ENCODE data around the gene KNDC1. TPM values are rescaled to one million over a fixed set of nuclear protein-coding genes. Genes with fewer than 3 reads are reported as not detected.

Gene KNDC1
- total RNA-seq, 2 donors from 2014 or later = 6.5 to 9.6 TPM

DNA sequence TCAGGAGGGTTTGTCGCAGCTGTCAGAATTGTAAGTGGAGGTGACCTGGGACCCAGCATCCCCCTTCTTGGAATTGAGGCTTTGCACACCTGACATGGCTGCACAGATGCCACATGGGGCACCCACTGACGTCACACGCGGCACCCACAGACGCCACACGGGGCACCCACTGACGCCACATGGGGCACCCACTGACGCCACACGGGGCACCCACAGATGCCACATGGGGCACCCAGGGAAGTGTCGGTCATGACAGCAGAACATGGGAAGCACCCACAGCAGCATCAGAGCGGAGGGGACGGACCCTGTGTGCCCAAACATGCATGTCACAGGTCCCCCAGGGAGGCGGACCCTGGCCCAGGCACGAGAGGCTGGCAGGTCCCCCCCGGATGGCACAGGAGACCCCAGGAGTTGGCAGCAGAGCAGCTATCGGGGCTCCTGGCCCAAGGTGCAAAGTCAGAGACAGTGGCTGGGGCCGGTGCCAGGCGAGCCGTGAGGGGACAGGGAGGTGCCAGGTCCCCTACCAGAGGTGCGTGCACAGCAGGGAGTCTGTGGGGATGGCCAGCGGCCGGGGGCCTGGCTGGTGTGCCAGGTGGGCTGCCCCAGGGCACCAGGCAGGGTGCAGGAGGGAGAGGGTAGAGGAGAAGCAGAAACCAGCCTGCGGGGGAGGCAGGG, 21.1 kb downstream of the KNDC1 start:
- Histone ChIP-seq H3K36me3 (ENCODE audit: control insufficient read depth, insufficient read depth, low read length) (no peaks in the 10 kb centered on the region), H3K4me3 (ENCODE audit: low read length) (no peak overlapping the region), H3K27me3 (ENCODE audit: control insufficient read depth, insufficient read depth, low read length, poor library complexity, severe bottlenecking) (no peaks in the 10 kb centered on the region), H3K4me1 (ENCODE audit: control insufficient read depth, insufficient read depth, low read length) (no peaks in the 10 kb centered on the region), H3K9me3 (ENCODE audit: control insufficient read depth, low read length) (peaks cover 8% of the 10 kb centered on the region), H3K27ac (ENCODE audit: low read depth, low read length) (no peak overlapping the region), H3K9ac (ENCODE audit: extremely low read depth, low read length, poor library complexity, severe bottlenecking) (no peak overlapping the region)
- peaks cover 13% of the 10 kb centered on the region for H3K9me3 Mint-ChIP-seq
- no peak for DNase-seq
- 94 to 98% methylated on average over 21 to 23 of the region's 23 CpGs for WGBS, 2 experiments (ENCODE audit: insufficient coverage in 1 of 2, insufficient read length in 1 of 2)
- no peaks in the 10 kb centered on the region for H3K4me1 Mint-ChIP-seq
- peaks cover 11% of the 10 kb centered on the region for H3K36me3 Mint-ChIP-seq (ENCODE audit: low read depth)
- TF ChIP-seq, protein P1, sequence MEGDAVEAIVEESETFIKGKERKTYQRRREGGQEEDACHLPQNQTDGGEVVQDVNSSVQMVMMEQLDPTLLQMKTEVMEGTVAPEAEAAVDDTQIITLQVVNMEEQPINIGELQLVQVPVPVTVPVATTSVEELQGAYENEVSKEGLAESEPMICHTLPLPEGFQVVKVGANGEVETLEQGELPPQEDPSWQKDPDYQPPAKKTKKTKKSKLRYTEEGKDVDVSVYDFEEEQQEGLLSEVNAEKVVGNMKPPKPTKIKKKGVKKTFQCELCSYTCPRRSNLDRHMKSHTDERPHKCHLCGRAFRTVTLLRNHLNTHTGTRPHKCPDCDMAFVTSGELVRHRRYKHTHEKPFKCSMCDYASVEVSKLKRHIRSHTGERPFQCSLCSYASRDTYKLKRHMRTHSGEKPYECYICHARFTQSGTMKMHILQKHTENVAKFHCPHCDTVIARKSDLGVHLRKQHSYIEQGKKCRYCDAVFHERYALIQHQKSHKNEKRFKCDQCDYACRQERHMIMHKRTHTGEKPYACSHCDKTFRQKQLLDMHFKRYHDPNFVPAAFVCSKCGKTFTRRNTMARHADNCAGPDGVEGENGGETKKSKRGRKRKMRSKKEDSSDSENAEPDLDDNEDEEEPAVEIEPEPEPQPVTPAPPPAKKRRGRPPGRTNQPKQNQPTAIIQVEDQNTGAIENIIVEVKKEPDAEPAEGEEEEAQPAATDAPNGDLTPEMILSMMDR (conservative IDR thresholded peaks at IDR 0.05) = no peak
- H3K4me3 Mint-ChIP-seq = no peak overlapping the region
- no peaks in the 10 kb centered on the region for H3K27me3 Mint-ChIP-seq (ENCODE audit: insufficient read depth)
- H3K27ac Mint-ChIP-seq = no peak overlapping the region

DNA sequence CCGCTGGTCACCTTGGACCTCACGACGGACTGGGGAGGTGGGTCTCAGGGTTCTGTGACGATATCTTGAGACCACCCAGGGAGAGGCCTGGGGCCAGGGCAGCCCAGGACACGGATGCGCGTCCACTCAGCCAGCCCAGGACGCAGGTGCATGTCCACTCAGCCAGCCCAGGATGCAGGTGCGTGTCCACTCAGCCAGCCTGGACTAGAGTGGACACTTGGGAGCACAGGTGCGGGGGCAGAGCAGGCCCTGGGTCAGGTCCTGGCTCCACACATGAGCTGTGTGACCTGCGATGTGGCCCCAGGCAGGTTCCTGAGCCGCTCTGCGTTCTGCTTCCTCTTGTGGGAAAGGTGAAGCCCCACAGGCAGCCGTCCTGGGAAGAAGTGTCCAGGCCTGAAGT, 22.2 kb downstream of the KNDC1 start:
- 76 to 81% methylated on average over 10 to 14 of the region's 14 CpGs for WGBS, 2 experiments (ENCODE audit: insufficient coverage in 1 of 2, insufficient read length in 1 of 2)
- Mint-ChIP-seq H3K4me1 (no peaks in the 10 kb centered on the region), H3K27ac (no peak overlapping the region), H3K27me3 (ENCODE audit: insufficient read depth) (no peaks in the 10 kb centered on the region), H3K4me3 (no peak overlapping the region), H3K9me3 (peaks cover 11% of the 10 kb centered on the region), H3K36me3 (ENCODE audit: low read depth) (peaks cover 8% of the 10 kb centered on the region)
- Histone ChIP-seq H3K4me3 (ENCODE audit: low read length) (no peak overlapping the region), H3K27me3 (ENCODE audit: control insufficient read depth, insufficient read depth, low read length, poor library complexity, severe bottlenecking) (no peaks in the 10 kb centered on the region), H3K27ac (ENCODE audit: low read depth, low read length) (no peak overlapping the region), H3K36me3 (ENCODE audit: control insufficient read depth, insufficient read depth, low read length) (no peaks in the 10 kb centered on the region), H3K4me1 (ENCODE audit: control insufficient read depth, insufficient read depth, low read length) (no peaks in the 10 kb centered on the region), H3K9ac (ENCODE audit: extremely low read depth, low read length, poor library complexity, severe bottlenecking) (no peak overlapping the region), H3K9me3 (ENCODE audit: control insufficient read depth, low read length) (peaks cover 8% of the 10 kb centered on the region)
- no peak for DNase-seq
- TF ChIP-seq, protein P1 (conservative IDR thresholded peaks at IDR 0.05) = no peak

DNA sequence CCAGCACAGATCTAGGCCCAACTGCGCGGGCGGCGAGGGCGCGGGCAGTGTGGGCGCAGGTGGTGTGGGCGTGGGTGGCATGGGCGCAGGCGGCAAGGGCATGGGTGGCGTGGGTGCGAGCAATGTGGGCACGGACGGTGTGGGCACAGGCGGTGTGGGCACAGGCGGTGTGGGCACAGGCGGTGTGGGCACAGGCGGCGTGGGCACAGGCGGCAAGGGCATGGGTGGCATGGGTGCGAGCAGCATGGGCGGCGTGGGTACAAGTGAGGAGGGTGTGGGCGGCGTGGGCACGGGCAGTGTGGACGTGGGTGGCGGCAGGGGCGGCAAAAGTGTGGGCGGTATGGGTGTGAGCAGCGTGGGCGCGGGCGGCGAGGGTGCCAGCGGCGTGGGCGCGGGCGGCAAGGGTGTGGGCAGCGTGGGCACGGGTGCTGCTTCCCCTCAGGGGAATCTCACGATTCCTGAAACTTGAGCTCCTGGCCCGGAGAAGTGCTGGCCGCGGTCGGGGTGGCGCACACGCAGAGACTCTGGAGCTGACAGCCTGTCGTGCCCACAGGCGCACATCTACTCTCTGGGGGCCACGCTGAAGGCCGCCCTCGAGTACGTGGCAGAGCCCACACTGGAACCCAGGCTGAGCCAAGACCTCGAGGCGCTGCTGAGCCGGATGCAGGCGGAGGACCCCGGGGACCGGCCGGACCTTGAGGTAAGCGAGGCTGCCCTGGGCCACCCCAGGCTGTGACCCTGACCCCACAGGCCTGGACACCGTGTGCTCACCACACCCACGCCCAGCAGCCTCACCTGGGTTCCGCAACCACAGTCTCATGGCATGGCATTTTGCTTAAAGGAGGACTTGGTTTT, 23.0 kb downstream of the KNDC1 start:
- Mint-ChIP-seq H3K36me3 (ENCODE audit: low read depth) (peaks cover 7% of the 10 kb centered on the region), H3K4me1 (no peaks in the 10 kb centered on the region), H3K9me3 (peaks cover 3% of the 10 kb centered on the region), H3K27ac (no peak overlapping the region), H3K4me3 (no peak overlapping the region), H3K27me3 (ENCODE audit: insufficient read depth) (no peaks in the 10 kb centered on the region)
- H3K9me3 ChIP-seq (ENCODE audit: control insufficient read depth, low read length) = no peaks in the 10 kb centered on the region
- no peak for DNase-seq
- no peak overlapping the region for H3K4me3 ChIP-seq (ENCODE audit: low read length)
- H3K4me1 ChIP-seq (ENCODE audit: control insufficient read depth, insufficient read depth, low read length) = no peaks in the 10 kb centered on the region
- TF ChIP-seq, protein P1 (conservative IDR thresholded peaks at IDR 0.05) = no peak
- H3K9ac ChIP-seq (ENCODE audit: extremely low read depth, low read length, poor library complexity, severe bottlenecking) = no peak overlapping the region
- WGBS, 2 experiments (ENCODE audit: insufficient coverage in 1 of 2, insufficient read length in 1 of 2) = 93 to 95% methylated on average over 43 to 66 of the region's 66 CpGs
- no peaks in the 10 kb centered on the region for H3K36me3 ChIP-seq (ENCODE audit: control insufficient read depth, insufficient read depth, low read length)
- no peak overlapping the region for H3K27ac ChIP-seq (ENCODE audit: low read depth, low read length)
- no peaks in the 10 kb centered on the region for H3K27me3 ChIP-seq (ENCODE audit: control insufficient read depth, insufficient read depth, low read length, poor library complexity, severe bottlenecking)
